K562 (cell line): ENCODE data around the gene RANBP3.
"Not testable (repeated sequence)": the region's sequence is repeated elsewhere in the genome, so short reads cannot be mapped to it uniquely, and the experiment has no call there.

Source experiments
- POLR2A ChIP-seq: fragments of 450-650 bp; conservative IDR thresholded peaks from 2 replicates; pipeline ENCODE4 v1.6.1; 2016
- SMC3 ChIP-seq: conservative IDR thresholded peaks from 2 replicates; pipeline ENCODE4 v1.6.1; 2011; ENCODE audit warnings: low read depth, low read length, improper control_type of control experiment; ENCODE audit not compliant: insufficient read depth
- TAF1 ChIP-seq: IDR thresholded peaks from 2 replicates; pipeline ENCODE4 v1.6.1; 2011; ENCODE audit warnings: mild to moderate bottlenecking, low read length, moderate library complexity; ENCODE audit not compliant: insufficient read depth, control insufficient read depth, severe bottlenecking; ENCODE audit errors: extremely low read depth
- ZNF217 ChIP-seq: sonication (generic); formaldehyde crosslinking; IDR thresholded peaks from 2 replicates; pipeline ENCODE4 v1.8.0; 2022; ENCODE audit warnings: mild to moderate bottlenecking, missing genetic modification reagents
- TF ChIP-seq, protein P1 (sequence below): fragments of 450-650 bp; formaldehyde crosslinking; IDR thresholded peaks from 2 replicates; pipeline ENCODE4 v1.4.0; 2020; ENCODE audit warnings: mild to moderate bottlenecking, moderate library complexity
- TF ChIP-seq, protein P2 (sequence below), 3 experiments: IDR thresholded peaks in 2 of 3; conservative IDR thresholded peaks in 1 of 3; 2 replicates each; pipeline ENCODE4 v1.5.1; 2011 to 2012; ENCODE audit warnings: low read length in 3 of 3, mild to moderate bottlenecking in 3 of 3, control low read depth in 2 of 3, improper control_type of control experiment in 1 of 3, inconsistent platforms in 1 of 3, low read depth in 1 of 3, mixed read lengths in 1 of 3, moderate library complexity in 1 of 3; ENCODE audit not compliant: insufficient read depth in 2 of 3
- TF ChIP-seq, protein P3 (sequence below): fragments of 150-350 bp; conservative IDR thresholded peaks from 2 replicates; pipeline ENCODE4 v1.6.1; 2014; ENCODE audit warnings: low read length

DNA sequence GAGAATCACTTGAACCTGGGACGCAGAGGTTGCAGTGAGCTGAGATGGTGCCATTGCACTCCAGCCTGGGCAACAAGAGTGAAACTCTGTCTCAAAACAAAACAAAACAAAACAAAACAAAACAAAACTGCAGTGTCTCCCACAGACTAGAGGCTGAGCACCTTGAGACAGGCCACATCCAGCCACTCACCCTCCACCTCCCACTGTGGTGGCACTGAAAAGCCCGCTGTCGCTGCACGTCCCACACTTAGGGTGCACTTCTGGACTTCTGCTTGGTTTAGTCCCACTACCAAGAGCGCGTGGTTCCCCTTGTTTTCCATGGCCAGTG, 16.3 kb downstream of the RANBP3 start:
- TF ChIP-seq, protein P1, sequence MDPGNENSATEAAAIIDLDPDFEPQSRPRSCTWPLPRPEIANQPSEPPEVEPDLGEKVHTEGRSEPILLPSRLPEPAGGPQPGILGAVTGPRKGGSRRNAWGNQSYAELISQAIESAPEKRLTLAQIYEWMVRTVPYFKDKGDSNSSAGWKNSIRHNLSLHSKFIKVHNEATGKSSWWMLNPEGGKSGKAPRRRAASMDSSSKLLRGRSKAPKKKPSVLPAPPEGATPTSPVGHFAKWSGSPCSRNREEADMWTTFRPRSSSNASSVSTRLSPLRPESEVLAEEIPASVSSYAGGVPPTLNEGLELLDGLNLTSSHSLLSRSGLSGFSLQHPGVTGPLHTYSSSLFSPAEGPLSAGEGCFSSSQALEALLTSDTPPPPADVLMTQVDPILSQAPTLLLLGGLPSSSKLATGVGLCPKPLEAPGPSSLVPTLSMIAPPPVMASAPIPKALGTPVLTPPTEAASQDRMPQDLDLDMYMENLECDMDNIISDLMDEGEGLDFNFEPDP (CRISPR knock-in tag) = not testable (repeated sequence)
- not testable (repeated sequence) for TF ChIP-seq ZNF217 (CRISPR knock-in tag); SMC3; POLR2A; TAF1
- TF ChIP-seq, protein P2, sequence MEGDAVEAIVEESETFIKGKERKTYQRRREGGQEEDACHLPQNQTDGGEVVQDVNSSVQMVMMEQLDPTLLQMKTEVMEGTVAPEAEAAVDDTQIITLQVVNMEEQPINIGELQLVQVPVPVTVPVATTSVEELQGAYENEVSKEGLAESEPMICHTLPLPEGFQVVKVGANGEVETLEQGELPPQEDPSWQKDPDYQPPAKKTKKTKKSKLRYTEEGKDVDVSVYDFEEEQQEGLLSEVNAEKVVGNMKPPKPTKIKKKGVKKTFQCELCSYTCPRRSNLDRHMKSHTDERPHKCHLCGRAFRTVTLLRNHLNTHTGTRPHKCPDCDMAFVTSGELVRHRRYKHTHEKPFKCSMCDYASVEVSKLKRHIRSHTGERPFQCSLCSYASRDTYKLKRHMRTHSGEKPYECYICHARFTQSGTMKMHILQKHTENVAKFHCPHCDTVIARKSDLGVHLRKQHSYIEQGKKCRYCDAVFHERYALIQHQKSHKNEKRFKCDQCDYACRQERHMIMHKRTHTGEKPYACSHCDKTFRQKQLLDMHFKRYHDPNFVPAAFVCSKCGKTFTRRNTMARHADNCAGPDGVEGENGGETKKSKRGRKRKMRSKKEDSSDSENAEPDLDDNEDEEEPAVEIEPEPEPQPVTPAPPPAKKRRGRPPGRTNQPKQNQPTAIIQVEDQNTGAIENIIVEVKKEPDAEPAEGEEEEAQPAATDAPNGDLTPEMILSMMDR (IDR thresholded peaks at IDR 0.05 in 2 of 3, conservative IDR thresholded peaks at IDR 0.05 in 1 of 3; ENCODE audit: insufficient read depth in 2 of 3, low read depth in 1 of 3, low read length in 3 of 3) = not testable (repeated sequence)
- TF ChIP-seq, protein P3, sequence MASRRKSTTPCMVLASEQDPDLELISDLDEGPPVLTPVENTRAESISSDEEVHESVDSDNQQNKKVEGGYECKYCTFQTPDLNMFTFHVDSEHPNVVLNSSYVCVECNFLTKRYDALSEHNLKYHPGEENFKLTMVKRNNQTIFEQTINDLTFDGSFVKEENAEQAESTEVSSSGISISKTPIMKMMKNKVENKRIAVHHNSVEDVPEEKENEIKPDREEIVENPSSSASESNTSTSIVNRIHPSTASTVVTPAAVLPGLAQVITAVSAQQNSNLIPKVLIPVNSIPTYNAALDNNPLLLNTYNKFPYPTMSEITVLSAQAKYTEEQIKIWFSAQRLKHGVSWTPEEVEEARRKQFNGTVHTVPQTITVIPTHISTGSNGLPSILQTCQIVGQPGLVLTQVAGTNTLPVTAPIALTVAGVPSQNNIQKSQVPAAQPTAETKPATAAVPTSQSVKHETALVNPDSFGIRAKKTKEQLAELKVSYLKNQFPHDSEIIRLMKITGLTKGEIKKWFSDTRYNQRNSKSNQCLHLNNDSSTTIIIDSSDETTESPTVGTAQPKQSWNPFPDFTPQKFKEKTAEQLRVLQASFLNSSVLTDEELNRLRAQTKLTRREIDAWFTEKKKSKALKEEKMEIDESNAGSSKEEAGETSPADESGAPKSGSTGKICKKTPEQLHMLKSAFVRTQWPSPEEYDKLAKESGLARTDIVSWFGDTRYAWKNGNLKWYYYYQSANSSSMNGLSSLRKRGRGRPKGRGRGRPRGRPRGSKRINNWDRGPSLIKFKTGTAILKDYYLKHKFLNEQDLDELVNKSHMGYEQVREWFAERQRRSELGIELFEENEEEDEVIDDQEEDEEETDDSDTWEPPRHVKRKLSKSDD = not testable (repeated sequence)
